HepG2 (cell line): ENCODE data around the gene CDK2. TPM values are rescaled to one million over a fixed set of nuclear protein-coding genes. Genes with fewer than 3 reads are reported as not detected.

Experiments used
- AGO2 ChIP-seq: fragments of 200-400 bp; formaldehyde crosslinking; optimal IDR thresholded peaks from 2 replicates; pipeline ENCODE3; 2017; ENCODE audit warnings: mild to moderate bottlenecking, low read depth, low read length, moderate library complexity
- ARID3A ChIP-seq: IDR thresholded peaks from 2 replicates; pipeline ENCODE4 v1.6.1; 2012; ENCODE audit warnings: low read depth, low read length, improper control_type of control experiment
- HDAC1 ChIP-seq: sonication (generic); formaldehyde crosslinking; IDR thresholded peaks from 2 replicates; pipeline ENCODE4 v1.5.1; 2020; ENCODE audit warnings: mild to moderate bottlenecking, missing genetic modification reagents
- HDAC2 ChIP-seq: sonication (generic); formaldehyde crosslinking; IDR thresholded peaks from 2 replicates; pipeline ENCODE4 v1.4.0; 2020; ENCODE audit warnings: missing genetic modification reagents
- MATR3 ChIP-seq: sonication (generic); formaldehyde crosslinking; IDR thresholded peaks from 2 replicates; pipeline ENCODE4 v1.4.0; 2020; ENCODE audit warnings: missing genetic modification reagents
- POGK ChIP-seq: sonication (generic); formaldehyde crosslinking; conservative IDR thresholded peaks from 2 replicates; pipeline ENCODE4 v1.8.0; 2022; ENCODE audit warnings: mild to moderate bottlenecking, moderate library complexity, missing genetic modification reagents
- SALL1 ChIP-seq: sonication (generic); formaldehyde crosslinking; IDR thresholded peaks from 2 replicates; pipeline ENCODE4 v1.8.0; 2022; ENCODE audit warnings: mild to moderate bottlenecking, missing genetic modification reagents
- SMC3 ChIP-seq: IDR thresholded peaks from 2 replicates; pipeline ENCODE4 v1.6.1; 2011; ENCODE audit warnings: low read length, improper control_type of control experiment
- ZNF260 ChIP-seq: sonication (generic); formaldehyde crosslinking; IDR thresholded peaks from 2 replicates; pipeline ENCODE4 v1.4.0; 2020; ENCODE audit warnings: missing genetic modification reagents, low read depth, mild to moderate bottlenecking, borderline replicate concordance
- ZNF644 ChIP-seq: IDR thresholded peaks from 2 replicates; pipeline ENCODE4 v1.6.1; 2016; ENCODE audit warnings: low read depth
- ZSCAN22 ChIP-seq: sonication (generic); formaldehyde crosslinking; IDR thresholded peaks from 2 replicates; pipeline ENCODE4 v1.4.0; 2020; ENCODE audit warnings: mild to moderate bottlenecking, missing genetic modification reagents
- polyA plus RNA-seq, 8 experiments: library from polyadenylated mRNA; depleted of rRNA in 3 of 8; stranded (reverse) in 7 of 8; unstranded in 1 of 8; fragments of >200 nt; fragmentation: Illumina TruSeq in 4 of 8; extraction: Trizol in 4 of 8; gene quantifications; 2 replicates each; pipeline versions ENCODE4 v1.2.1 to v1.2.3, GENCODE V29; 2011 to 2016; ENCODE audit warnings: low read depth in 4 of 8, missing spikeins in 1 of 8, mixed read lengths in 1 of 8; ENCODE audit not compliant: insufficient read depth in 1 of 8
- total RNA-seq, 5 experiments: library from RNA; depleted of rRNA; stranded (reverse); fragments of >200 nt; fragmentation: Illumina TruSeq; extraction: Trizol; gene quantifications; 2 replicates each; pipeline ENCODE4 v1.2.3, GENCODE V29; 2016; ENCODE audit warnings: low read depth in 1 of 5
- TF ChIP-seq, protein P1 (sequence below): IDR thresholded peaks from 2 replicates; pipeline ENCODE4 v1.6.1; 2016; ENCODE audit warnings: mild to moderate bottlenecking
- TF ChIP-seq, protein P2 (sequence below): sonication (generic); formaldehyde crosslinking; IDR thresholded peaks from 2 replicates; pipeline ENCODE4 v1.8.0; 2023; ENCODE audit warnings: mild to moderate bottlenecking, missing genetic modification reagents
- TF ChIP-seq, protein P3 (sequence below): sonication (generic); formaldehyde crosslinking; IDR thresholded peaks from 2 replicates; pipeline ENCODE4 v1.5.0; 2020; ENCODE audit warnings: missing genetic modification reagents
- TF ChIP-seq, protein P4 (sequence below): sonication (generic); formaldehyde crosslinking; IDR thresholded peaks from 2 replicates; pipeline ENCODE4 v1.4.0; 2020; ENCODE audit warnings: missing genetic modification reagents
- TF ChIP-seq, protein P5 (sequence below): sonication (generic); formaldehyde crosslinking; IDR thresholded peaks from 2 replicates; pipeline ENCODE4 v1.4.0; 2020; ENCODE audit warnings: low read depth, missing genetic modification reagents

CDK2 gene
- total and polyA plus RNA-seq, 2 of the 13 experiments (the other 11 are each of a cell fraction or from before 2014, with no cell fraction given), result 47.5 to 52.6 TPM

GRCh38 chr12:55996715-55997534, 30.3 kb downstream of the CDK2 start, which contains the start of gene SUOX (continued):
- TF ChIP-seq, protein P1, sequence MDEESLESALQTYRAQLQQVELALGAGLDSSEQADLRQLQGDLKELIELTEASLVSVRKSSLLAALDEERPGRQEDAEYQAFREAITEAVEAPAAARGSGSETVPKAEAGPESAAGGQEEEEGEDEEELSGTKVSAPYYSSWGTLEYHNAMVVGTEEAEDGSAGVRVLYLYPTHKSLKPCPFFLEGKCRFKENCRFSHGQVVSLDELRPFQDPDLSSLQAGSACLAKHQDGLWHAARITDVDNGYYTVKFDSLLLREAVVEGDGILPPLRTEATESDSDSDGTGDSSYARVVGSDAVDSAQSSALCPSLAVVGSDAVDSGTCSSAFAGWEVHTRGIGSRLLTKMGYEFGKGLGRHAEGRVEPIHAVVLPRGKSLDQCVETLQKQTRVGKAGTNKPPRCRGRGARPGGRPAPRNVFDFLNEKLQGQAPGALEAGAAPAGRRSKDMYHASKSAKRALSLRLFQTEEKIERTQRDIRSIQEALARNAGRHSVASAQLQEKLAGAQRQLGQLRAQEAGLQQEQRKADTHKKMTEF, result peak; percentile 53
- TF ChIP-seq, protein P2, sequence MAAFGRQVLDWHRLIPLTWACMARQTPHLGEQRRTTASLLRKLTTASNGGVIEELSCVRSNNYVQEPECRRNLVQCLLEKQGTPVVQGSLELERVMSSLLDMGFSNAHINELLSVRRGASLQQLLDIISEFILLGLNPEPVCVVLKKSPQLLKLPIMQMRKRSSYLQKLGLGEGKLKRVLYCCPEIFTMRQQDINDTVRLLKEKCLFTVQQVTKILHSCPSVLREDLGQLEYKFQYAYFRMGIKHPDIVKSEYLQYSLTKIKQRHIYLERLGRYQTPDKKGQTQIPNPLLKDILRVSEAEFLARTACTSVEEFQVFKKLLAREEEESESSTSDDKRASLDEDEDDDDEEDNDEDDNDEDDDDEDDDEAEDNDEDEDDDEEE, result no peak
- no peak for TF ChIP-seq ZSCAN22 (CRISPR knock-in tag)
- 0 out of 2 replicates have a peak, but pooled peaks have one; percentile 54 for TF ChIP-seq POGK (CRISPR knock-in tag)
- TF ChIP-seq SALL1, result peak; percentile 22; the same call in 1 of the 2 replicates
- TF ChIP-seq, protein P3, sequence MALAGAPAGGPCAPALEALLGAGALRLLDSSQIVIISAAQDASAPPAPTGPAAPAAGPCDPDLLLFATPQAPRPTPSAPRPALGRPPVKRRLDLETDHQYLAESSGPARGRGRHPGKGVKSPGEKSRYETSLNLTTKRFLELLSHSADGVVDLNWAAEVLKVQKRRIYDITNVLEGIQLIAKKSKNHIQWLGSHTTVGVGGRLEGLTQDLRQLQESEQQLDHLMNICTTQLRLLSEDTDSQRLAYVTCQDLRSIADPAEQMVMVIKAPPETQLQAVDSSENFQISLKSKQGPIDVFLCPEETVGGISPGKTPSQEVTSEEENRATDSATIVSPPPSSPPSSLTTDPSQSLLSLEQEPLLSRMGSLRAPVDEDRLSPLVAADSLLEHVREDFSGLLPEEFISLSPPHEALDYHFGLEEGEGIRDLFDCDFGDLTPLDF (CRISPR knock-in tag), result no peak
- TF ChIP-seq ZNF260, result no peak
- TF ChIP-seq MATR3, result no peak
- TF ChIP-seq, protein P4, sequence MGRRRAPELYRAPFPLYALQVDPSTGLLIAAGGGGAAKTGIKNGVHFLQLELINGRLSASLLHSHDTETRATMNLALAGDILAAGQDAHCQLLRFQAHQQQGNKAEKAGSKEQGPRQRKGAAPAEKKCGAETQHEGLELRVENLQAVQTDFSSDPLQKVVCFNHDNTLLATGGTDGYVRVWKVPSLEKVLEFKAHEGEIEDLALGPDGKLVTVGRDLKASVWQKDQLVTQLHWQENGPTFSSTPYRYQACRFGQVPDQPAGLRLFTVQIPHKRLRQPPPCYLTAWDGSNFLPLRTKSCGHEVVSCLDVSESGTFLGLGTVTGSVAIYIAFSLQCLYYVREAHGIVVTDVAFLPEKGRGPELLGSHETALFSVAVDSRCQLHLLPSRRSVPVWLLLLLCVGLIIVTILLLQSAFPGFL, result no peak
- 0 out of 2 replicates have a peak, but pooled peaks have one; percentile 27 for TF ChIP-seq HDAC2 (CRISPR knock-in tag)
- peak; percentile 58; the same call in 1 of the 2 replicates for TF ChIP-seq HDAC1 (CRISPR knock-in tag)
- TF ChIP-seq AGO2, result peak; percentile 80
- no peak for TF ChIP-seq ZNF644 (CRISPR knock-in tag)
- TF ChIP-seq, protein P5, sequence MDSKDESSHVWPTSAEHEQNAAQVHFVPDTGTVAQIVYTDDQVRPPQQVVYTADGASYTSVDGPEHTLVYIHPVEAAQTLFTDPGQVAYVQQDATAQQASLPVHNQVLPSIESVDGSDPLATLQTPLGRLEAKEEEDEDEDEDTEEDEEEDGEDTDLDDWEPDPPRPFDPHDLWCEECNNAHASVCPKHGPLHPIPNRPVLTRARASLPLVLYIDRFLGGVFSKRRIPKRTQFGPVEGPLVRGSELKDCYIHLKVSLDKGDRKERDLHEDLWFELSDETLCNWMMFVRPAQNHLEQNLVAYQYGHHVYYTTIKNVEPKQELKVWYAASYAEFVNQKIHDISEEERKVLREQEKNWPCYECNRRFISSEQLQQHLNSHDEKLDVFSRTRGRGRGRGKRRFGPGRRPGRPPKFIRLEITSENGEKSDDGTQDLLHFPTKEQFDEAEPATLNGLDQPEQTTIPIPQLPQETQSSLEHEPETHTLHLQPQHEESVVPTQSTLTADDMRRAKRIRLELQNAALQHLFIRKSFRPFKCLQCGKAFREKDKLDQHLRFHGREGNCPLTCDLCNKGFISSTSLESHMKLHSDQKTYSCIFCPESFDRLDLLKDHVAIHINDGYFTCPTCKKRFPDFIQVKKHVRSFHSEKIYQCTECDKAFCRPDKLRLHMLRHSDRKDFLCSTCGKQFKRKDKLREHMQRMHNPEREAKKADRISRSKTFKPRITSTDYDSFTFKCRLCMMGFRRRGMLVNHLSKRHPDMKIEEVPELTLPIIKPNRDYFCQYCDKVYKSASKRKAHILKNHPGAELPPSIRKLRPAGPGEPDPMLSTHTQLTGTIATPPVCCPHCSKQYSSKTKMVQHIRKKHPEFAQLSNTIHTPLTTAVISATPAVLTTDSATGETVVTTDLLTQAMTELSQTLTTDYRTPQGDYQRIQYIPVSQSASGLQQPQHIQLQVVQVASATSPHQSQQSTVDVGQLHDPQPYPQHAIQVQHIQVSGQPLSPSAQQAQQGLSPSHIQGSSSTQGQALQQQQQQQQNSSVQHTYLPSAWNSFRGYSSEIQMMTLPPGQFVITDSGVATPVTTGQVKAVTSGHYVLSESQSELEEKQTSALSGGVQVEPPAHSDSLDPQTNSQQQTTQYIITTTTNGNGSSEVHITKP (CRISPR knock-in tag), result 0 out of 2 replicates have a peak, but pooled peaks have one; percentile 14
- no peak for TF ChIP-seq SMC3
- no peak for TF ChIP-seq ARID3A
